GM12878 (cell line): ENCODE measurements around the gene ASB4. TPM values are rescaled to one million over a fixed set of nuclear protein-coding genes. Genes with fewer than 3 reads are reported as not detected.

ENCODE experiments used
- ATAC-seq: fragments of 200-7000 bp; cut with Tn5 transposase; 3 replicates; pipeline ENCODE4 v1.9.1; 2020; ENCODE audit warnings: mild to moderate bottlenecking, moderate library complexity
- BruUV-seq: library from RNA; stranded (reverse); fragments of 400-500 nt; replicated peaks from 2 replicates; lab custom pipeline; 2021; lab: Mats Ljungman, UMichigan
- CTCF ChIA-PET: fragments of 300-600 bp; sonication (Branson Sonifier 250); formaldehyde crosslinking; extraction: SDS; loops from one replicate; lab custom pipeline; 2021; ENCODE audit warnings: inconsistent platforms; lab: Yijun Ruan, JAX
- POLR2A ChIA-PET: fragments of 350-600 bp; formaldehyde crosslinking; extraction: SDS; loops from one replicate; lab custom pipeline; 2021; ENCODE audit warnings: inconsistent platforms; lab: Charles Lee
- RAD21 ChIA-PET: fragments of 300-600 bp; sonication (Branson Sonifier 250); formaldehyde crosslinking; loops from one replicate; lab custom pipeline; 2023; ENCODE audit warnings: antibody characterized with exemption; ENCODE audit not compliant: unreplicated experiment; lab: Charles Lee
- SMC1A ChIA-PET: fragments of 300-600 bp; sonication (Branson Sonifier 250); formaldehyde crosslinking; loops from one replicate; lab custom pipeline; 2023; ENCODE audit not compliant: unreplicated experiment, uncharacterized antibody; lab: Charles Lee
- DNase-seq: peaks from one replicate; pipeline ENCODE4 v3.0.0-alpha.2; 2011; ENCODE audit warnings: low read depth, low spot score
- FAIRE-seq: peaks from 3 replicates; lab custom pipeline; 2011; peaks lifted over from hg19 to GRCh38; lab: Jason Lieb, UNC
- H2AFZ ChIP-seq: 2 replicates; pipeline ENCODE4 v1.6.0; 2011; ENCODE audit warnings: low read depth, low read length, control low read depth; ENCODE audit not compliant: control insufficient read depth
- H3K27ac ChIP-seq: 2 replicates; pipeline ENCODE4 v1.5.1; 2011; ENCODE audit warnings: control low read depth; ENCODE audit not compliant: control insufficient read depth, insufficient read depth
- H3K27me3 ChIP-seq, 2 experiments: replicated peaks in 1 of 2; 2 replicates each; pipeline versions ENCODE4 v1.6.0 to v1.6.1; 2011; ENCODE audit warnings: low read length in 1 of 2; ENCODE audit not compliant: control insufficient read depth in 2 of 2, insufficient read depth in 2 of 2
- H3K36me3 ChIP-seq, 2 experiments: 2 replicates each; pipeline ENCODE4 v1.5.1; 2011; ENCODE audit warnings: low read length in 1 of 2; ENCODE audit not compliant: control insufficient read depth in 2 of 2, insufficient read depth in 2 of 2
- H3K4me1 ChIP-seq: 2 replicates; pipeline ENCODE4 v1.6.1; 2011; ENCODE audit warnings: mild to moderate bottlenecking, low read length, moderate library complexity, mixed read lengths; ENCODE audit not compliant: control insufficient read depth, insufficient read depth
- H3K4me2 ChIP-seq: 2 replicates; pipeline ENCODE4 v1.6.0; 2011; ENCODE audit warnings: control low read depth; ENCODE audit not compliant: control insufficient read depth, insufficient read depth
- H3K4me3 ChIP-seq: fragments of 200-600 bp; sonication (generic); 2 replicates; pipeline ENCODE4 v1.5.1; 2016
- H3K79me2 ChIP-seq: 2 replicates; pipeline ENCODE4 v1.6.0; 2011; ENCODE audit warnings: low read length; ENCODE audit not compliant: control insufficient read depth, insufficient read depth
- H3K9ac ChIP-seq: 2 replicates; pipeline ENCODE4 v1.8.0; 2011; ENCODE audit warnings: low read length, control low read depth, mixed read lengths; ENCODE audit not compliant: control insufficient read depth, insufficient read depth
- H3K9me3 ChIP-seq: replicated peaks from 3 replicates; pipeline ENCODE4 v1.5.1; 2011; ENCODE audit warnings: mild to moderate bottlenecking, low read length; ENCODE audit not compliant: control insufficient read depth, insufficient read depth
- H4K20me1 ChIP-seq: 2 replicates; pipeline ENCODE4 v1.6.0; 2011; ENCODE audit not compliant: control insufficient read depth, insufficient read depth
- CBFB ChIP-seq: IDR thresholded peaks from 2 replicates; pipeline ENCODE4 v1.6.1; 2016; ENCODE audit warnings: antibody characterized with exemption, low read depth
- CHD1 ChIP-seq: IDR thresholded peaks from 2 replicates; pipeline ENCODE4 v1.6.1; 2012; ENCODE audit warnings: low read depth, low read length, improper control_type of control experiment
- IKZF2 ChIP-seq, 2 experiments: fragments of 450-650 bp; IDR thresholded peaks; 2 replicates each; pipeline ENCODE4 v1.6.1; 2017; ENCODE audit warnings: mild to moderate bottlenecking in 2 of 2, moderate library complexity in 2 of 2
- KAT2A ChIP-seq: conservative IDR thresholded peaks from 2 replicates; pipeline ENCODE4 v1.6.1; 2011; ENCODE audit warnings: low read depth, low read length; ENCODE audit not compliant: control insufficient read depth
- MTA2 ChIP-seq: fragments of 450-650 bp; IDR thresholded peaks from 2 replicates; pipeline ENCODE4 v1.6.1; 2016; ENCODE audit warnings: low read depth, mild to moderate bottlenecking, moderate library complexity
- MXI1 ChIP-seq: fragments of 150-350 bp; IDR thresholded peaks from 2 replicates; pipeline ENCODE4 v1.6.1; 2011; ENCODE audit warnings: low read depth, mild to moderate bottlenecking, inconsistent platforms, low read length, improper control_type of control experiment
- MYB ChIP-seq: fragments of 150-350 bp; IDR thresholded peaks from 2 replicates; pipeline ENCODE4 v1.6.1; 2014; ENCODE audit warnings: mild to moderate bottlenecking, low read depth, low read length, borderline replicate concordance
- NRF1 ChIP-seq: conservative IDR thresholded peaks from 2 replicates; pipeline ENCODE4 v1.6.1; 2011; ENCODE audit warnings: mild to moderate bottlenecking, low read depth, low read length, improper control_type of control experiment
- RELA ChIP-seq: fragments of 450-650 bp; IDR thresholded peaks from 2 replicates; pipeline ENCODE4 v1.8.0; 2014; ENCODE audit warnings: borderline replicate concordance; ENCODE audit not compliant: partially characterized antibody
- TCF7 ChIP-seq: IDR thresholded peaks from 2 replicates; pipeline ENCODE4 v1.6.1; 2014; ENCODE audit warnings: antibody characterized with exemption, borderline replicate concordance
- USF2 ChIP-seq: IDR thresholded peaks from 2 replicates; pipeline ENCODE4 v1.6.1; 2011; ENCODE audit warnings: low read depth, low read length, improper control_type of control experiment, borderline replicate concordance
- ZNF274 ChIP-seq: IDR thresholded peaks from one replicate; pipeline ENCODE4 v1.8.0; 2011; ENCODE audit not compliant: insufficient read length, insufficient read depth
- WGBS: methylation state at CpG from one replicate; pipeline ENCODE4 v1.1.6; 2016; ENCODE audit warnings: low lambda C conversion rate; ENCODE audit not compliant: insufficient replicate concordance, insufficient coverage; ENCODE audit errors: missing lambda C conversion rate; 5-methylcytosine and 5-hydroxymethylcytosine counted together
- in situ Hi-C: fragments of 300-500 bp; cut with MboI; formaldehyde crosslinking; loops from 9 replicates; pipeline ENCODE4 v1.14.3; 2018; ENCODE audit warnings: mixed read lengths
- intact Hi-C: fragments of 100-400 bp; cut with micrococcal nuclease; formaldehyde crosslinking; loops from one replicate; pipeline ENCODE4 v1.14.2; 2022; ENCODE audit not compliant: unreplicated experiment
- polyA plus RNA-seq, 11 experiments: library from polyadenylated mRNA; depleted of rRNA in 4 of 11; unstranded in 6 of 11; stranded (reverse) in 5 of 11; fragments of >200 nt; fragmentation: Nextera tagmentation in 4 of 11; fragmentation: Illumina TruSeq in 1 of 11; extraction: Ambion mirVana in 4 of 11; extraction: Trizol in 1 of 11; gene quantifications; 1 replicate in 1 of 11; 2 replicates in 10 of 11; pipeline versions ENCODE4 v1.2.1 to v1.2.3, GENCODE V29; 2011 to 2016; ENCODE audit warnings: inconsistent platforms in 2 of 11, missing spikeins in 2 of 11, low read depth in 1 of 11
- total RNA-seq, 4 experiments: library from RNA; depleted of rRNA in 3 of 4; stranded (reverse); fragments of >200 nt in 3 of 4; fragmentation: Illumina TruSeq in 1 of 4; extraction: Trizol in 1 of 4; gene quantifications; 2 replicates each; pipeline versions ENCODE4 v1.2.1 to v1.2.3, GENCODE V29; 2013 to 2021
- TF ChIP-seq, protein P1 (sequence below): IDR thresholded peaks from 2 replicates; pipeline ENCODE4 v1.6.1; 2011; ENCODE audit warnings: low read depth, mild to moderate bottlenecking, low read length, moderate library complexity, borderline replicate concordance; ENCODE audit errors: extremely low read depth
- TF ChIP-seq, protein P2 (sequence below): fragments of 150-350 bp; IDR thresholded peaks from 2 replicates; pipeline ENCODE4 v1.6.1; 2016; ENCODE audit warnings: low read depth, low read length
- TF ChIP-seq, protein P3 (sequence below): fragments of 450-650 bp; IDR thresholded peaks from 2 replicates; pipeline ENCODE4 v1.6.1; 2014; ENCODE audit warnings: mild to moderate bottlenecking

The ASB4 gene
- total and polyA plus RNA-seq, 10 of the 15 experiments (the other 5 are each of a cell fraction or from before 2014, with no cell fraction given): 0.12 to 1.1 TPM; not detected in 8

DNA sequence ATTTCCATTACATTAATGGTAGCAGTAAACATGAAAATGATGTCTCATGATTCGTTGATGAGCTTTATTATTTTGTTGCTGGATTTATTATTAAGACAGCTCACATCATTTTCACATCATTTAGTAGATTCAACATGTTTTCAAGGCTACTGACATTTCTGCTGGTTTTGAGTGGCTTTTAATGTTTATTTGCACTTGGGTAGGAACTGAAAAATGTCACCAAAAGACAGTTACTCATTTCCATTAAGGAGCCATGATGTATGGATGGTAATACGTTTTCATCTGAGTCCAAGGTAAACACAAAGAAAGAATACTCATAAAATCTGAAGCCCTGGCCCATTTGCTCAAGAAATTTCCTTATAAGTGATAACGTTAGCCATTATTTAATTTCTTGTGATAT, 95.7 kb downstream of the ASB4 start:
- ChIA-PET CTCF (interaction anchor here (0.6 kb wide), 1 partner anchor 12 kb away, joined by 3 read pairs; no protein-coding TSS in a partner anchor), SMC1A (interaction anchor here (1.0 kb wide), 2 partner anchors 43 to 69 kb away, joined by 3 read pairs; no protein-coding TSS in a partner anchor), RAD21 (no interaction called here), POLR2A (no interaction called here)
- ATAC-seq: no peak
- H3K79me2 ChIP-seq: no peaks in the 10 kb centered on the region
- DNase-seq: no peak
- in situ Hi-C loops (no loop called here), intact Hi-C loops (no loop called here)
- H3K4me2 ChIP-seq: no peak overlapping the region
- FAIRE-seq: no peak
- H3K4me1 ChIP-seq: no peaks in the 10 kb centered on the region
- no peak overlapping the region for H3K27ac ChIP-seq
- no TSS peak for BruUV-seq
- no peaks in the 10 kb centered on the region for H3K9me3 ChIP-seq
- no peak overlapping the region for H3K4me3 ChIP-seq
- no peaks in the 10 kb centered on the region for H3K36me3 ChIP-seq
- H4K20me1 ChIP-seq: no peaks in the 10 kb centered on the region; the same call in 1 of the 2 replicates
- no peaks in the 10 kb centered on the region for H3K27me3 ChIP-seq
- TF ChIP-seq IKZF2 (IDR thresholded peaks at IDR 0.05) (no peak), CHD1 (no peak), RELA (no peak), MTA2 (no peak), ZNF274 (no peak), USF2 (no peak), MYB (no peak), KAT2A (no peak), NRF1 (no peak), MXI1 (no peak), CBFB (no peak), TCF7 (no peak)
- TF ChIP-seq, protein P1, sequence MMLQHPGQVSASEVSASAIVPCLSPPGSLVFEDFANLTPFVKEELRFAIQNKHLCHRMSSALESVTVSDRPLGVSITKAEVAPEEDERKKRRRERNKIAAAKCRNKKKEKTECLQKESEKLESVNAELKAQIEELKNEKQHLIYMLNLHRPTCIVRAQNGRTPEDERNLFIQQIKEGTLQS: no peak
- TF ChIP-seq, protein P2, sequence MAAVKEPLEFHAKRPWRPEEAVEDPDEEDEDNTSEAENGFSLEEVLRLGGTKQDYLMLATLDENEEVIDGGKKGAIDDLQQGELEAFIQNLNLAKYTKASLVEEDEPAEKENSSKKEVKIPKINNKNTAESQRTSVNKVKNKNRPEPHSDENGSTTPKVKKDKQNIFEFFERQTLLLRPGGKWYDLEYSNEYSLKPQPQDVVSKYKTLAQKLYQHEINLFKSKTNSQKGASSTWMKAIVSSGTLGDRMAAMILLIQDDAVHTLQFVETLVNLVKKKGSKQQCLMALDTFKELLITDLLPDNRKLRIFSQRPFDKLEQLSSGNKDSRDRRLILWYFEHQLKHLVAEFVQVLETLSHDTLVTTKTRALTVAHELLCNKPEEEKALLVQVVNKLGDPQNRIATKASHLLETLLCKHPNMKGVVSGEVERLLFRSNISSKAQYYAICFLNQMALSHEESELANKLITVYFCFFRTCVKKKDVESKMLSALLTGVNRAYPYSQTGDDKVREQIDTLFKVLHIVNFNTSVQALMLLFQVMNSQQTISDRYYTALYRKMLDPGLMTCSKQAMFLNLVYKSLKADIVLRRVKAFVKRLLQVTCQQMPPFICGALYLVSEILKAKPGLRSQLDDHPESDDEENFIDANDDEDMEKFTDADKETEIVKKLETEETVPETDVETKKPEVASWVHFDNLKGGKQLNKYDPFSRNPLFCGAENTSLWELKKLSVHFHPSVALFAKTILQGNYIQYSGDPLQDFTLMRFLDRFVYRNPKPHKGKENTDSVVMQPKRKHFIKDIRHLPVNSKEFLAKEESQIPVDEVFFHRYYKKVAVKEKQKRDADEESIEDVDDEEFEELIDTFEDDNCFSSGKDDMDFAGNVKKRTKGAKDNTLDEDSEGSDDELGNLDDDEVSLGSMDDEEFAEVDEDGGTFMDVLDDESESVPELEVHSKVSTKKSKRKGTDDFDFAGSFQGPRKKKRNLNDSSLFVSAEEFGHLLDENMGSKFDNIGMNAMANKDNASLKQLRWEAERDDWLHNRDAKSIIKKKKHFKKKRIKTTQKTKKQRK: no peak
- TF ChIP-seq, protein P3, sequence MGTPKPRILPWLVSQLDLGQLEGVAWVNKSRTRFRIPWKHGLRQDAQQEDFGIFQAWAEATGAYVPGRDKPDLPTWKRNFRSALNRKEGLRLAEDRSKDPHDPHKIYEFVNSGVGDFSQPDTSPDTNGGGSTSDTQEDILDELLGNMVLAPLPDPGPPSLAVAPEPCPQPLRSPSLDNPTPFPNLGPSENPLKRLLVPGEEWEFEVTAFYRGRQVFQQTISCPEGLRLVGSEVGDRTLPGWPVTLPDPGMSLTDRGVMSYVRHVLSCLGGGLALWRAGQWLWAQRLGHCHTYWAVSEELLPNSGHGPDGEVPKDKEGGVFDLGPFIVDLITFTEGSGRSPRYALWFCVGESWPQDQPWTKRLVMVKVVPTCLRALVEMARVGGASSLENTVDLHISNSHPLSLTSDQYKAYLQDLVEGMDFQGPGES: no peak
- no peak overlapping the region for H3K9ac ChIP-seq
- H2AFZ ChIP-seq: no peak overlapping the region
- 0% methylated on average over 3 of the region's 3 CpGs for WGBS
